ENCODE measurements around the gene LINGO3. TPM values are rescaled to one million over a fixed set of nuclear protein-coding genes. Genes with fewer than 3 reads are reported as not detected.
"Not testable (repeated sequence)": the region's sequence is repeated elsewhere in the genome, so short reads cannot be mapped to it uniquely, and the experiment has no call there.

The LINGO3 gene
- not detected for total RNA-seq

- Mint-ChIP-seq H3K4me1 (ENCODE audit: low read depth) (peaks cover 2% of the 10 kb centered on the region), H3K36me3 (ENCODE audit: insufficient read depth) (no peaks in the 10 kb centered on the region), H3K9me3 (no peaks in the 10 kb centered on the region), H3K27me3 (ENCODE audit: low read depth) (peaks cover 72% of the 10 kb centered on the region), H3K4me3 (peak within 1 kb of the TSS; percentile 19)
- DNase-seq: no peak
- peak; percentile 29 to 58 for ATAC-seq
Measured at GRCh38 chr19:2308114-2308556, at the start of gene LINGO3. Gene LINGO3, minus strand, starts transcription at chr19:2308154. Its CDS starts 16,378 bp downstream, at chr19:2291776.

- ATAC-seq: no peak
- Mint-ChIP-seq H3K36me3 (ENCODE audit: insufficient read depth) (no peaks in the 10 kb centered on the region), H3K27me3 (ENCODE audit: low read depth) (peaks cover 7% of the 10 kb centered on the region), H3K4me1 (ENCODE audit: low read depth) (peaks cover 4% of the 10 kb centered on the region), H3K4me3 (no peak overlapping the region), H3K9me3 (no peaks in the 10 kb centered on the region)
- DNase-seq: no peak
Measured at GRCh38 chr19:2356036-2356646, 48.2 kb upstream of the LINGO3 start.

GRCh38 chr19:2355168-2356035 lies 47.4 kb upstream of the LINGO3 start:
- H3K4me3 Mint-ChIP-seq: no peak overlapping the region

GRCh38 chr19:2354670-2355069 lies 46.7 kb upstream of the LINGO3 start:
- no peaks in the 10 kb centered on the region for H3K36me3 Mint-ChIP-seq (ENCODE audit: insufficient read depth)
- no peak for DNase-seq
- no peaks in the 10 kb centered on the region for H3K4me1 Mint-ChIP-seq (ENCODE audit: low read depth)
- ATAC-seq: no peak
- no peaks in the 10 kb centered on the region for H3K27me3 Mint-ChIP-seq (ENCODE audit: low read depth)
- H3K9me3 Mint-ChIP-seq: no peaks in the 10 kb centered on the region
- no peak overlapping the region for H3K4me3 Mint-ChIP-seq

More at GRCh38 chr19:2355168-2356035, 47.4 kb upstream of the LINGO3 start:
- Mint-ChIP-seq H3K4me1 (ENCODE audit: low read depth) (peaks cover 1% of the 10 kb centered on the region), H3K9me3 (no peaks in the 10 kb centered on the region), H3K27me3 (ENCODE audit: low read depth) (peaks cover 3% of the 10 kb centered on the region), H3K36me3 (ENCODE audit: insufficient read depth) (no peaks in the 10 kb centered on the region)
- DNase-seq (no peak), ATAC-seq (no peak)

GRCh38 chr19:2353887-2354592 lies 46.1 kb upstream of the LINGO3 start:
- H3K27me3 Mint-ChIP-seq (ENCODE audit: low read depth): no peaks in the 10 kb centered on the region
- no peaks in the 10 kb centered on the region for H3K4me1 Mint-ChIP-seq (ENCODE audit: low read depth)
- ATAC-seq (no peak), DNase-seq (no peak)
- H3K4me3 Mint-ChIP-seq: no peak overlapping the region
- H3K36me3 Mint-ChIP-seq (ENCODE audit: insufficient read depth): no peaks in the 10 kb centered on the region
- no peaks in the 10 kb centered on the region for H3K9me3 Mint-ChIP-seq

GRCh38 chr19:2353159-2353886 lies 45.4 kb upstream of the LINGO3 start:
- H3K4me3 Mint-ChIP-seq: no peak overlapping the region
- H3K27me3 Mint-ChIP-seq (ENCODE audit: low read depth): no peaks in the 10 kb centered on the region
- ATAC-seq: no peak
- no peak for DNase-seq
- H3K36me3 Mint-ChIP-seq (ENCODE audit: insufficient read depth): no peaks in the 10 kb centered on the region
- H3K9me3 Mint-ChIP-seq: no peaks in the 10 kb centered on the region
- H3K4me1 Mint-ChIP-seq (ENCODE audit: low read depth): no peaks in the 10 kb centered on the region

- Mint-ChIP-seq H3K4me1 (ENCODE audit: low read depth) (no peaks in the 10 kb centered on the region), H3K9me3 (no peaks in the 10 kb centered on the region), H3K27me3 (ENCODE audit: low read depth) (no peaks in the 10 kb centered on the region), H3K4me3 (no peak overlapping the region), H3K36me3 (ENCODE audit: insufficient read depth) (no peaks in the 10 kb centered on the region)
- ATAC-seq (no peak), DNase-seq (no peak)
Measured at GRCh38 chr19:2352121-2352520, 44.2 kb upstream of the LINGO3 start.

GRCh38 chr19:2351591-2351990 lies 43.6 kb upstream of the LINGO3 start:
- ATAC-seq (no peak), DNase-seq (no peak)
- H3K36me3 Mint-ChIP-seq (ENCODE audit: insufficient read depth): no peaks in the 10 kb centered on the region
- H3K27me3 Mint-ChIP-seq (ENCODE audit: low read depth): no peaks in the 10 kb centered on the region
- H3K4me3 Mint-ChIP-seq: no peak overlapping the region
- no peaks in the 10 kb centered on the region for H3K4me1 Mint-ChIP-seq (ENCODE audit: low read depth)
- H3K9me3 Mint-ChIP-seq: no peaks in the 10 kb centered on the region

- DNase-seq: no peak
- Mint-ChIP-seq H3K9me3 (no peaks in the 10 kb centered on the region), H3K4me3 (no peak overlapping the region), H3K27me3 (ENCODE audit: low read depth) (no peaks in the 10 kb centered on the region), H3K4me1 (ENCODE audit: low read depth) (no peaks in the 10 kb centered on the region), H3K36me3 (ENCODE audit: insufficient read depth) (no peaks in the 10 kb centered on the region)
- ATAC-seq: no peak
Measured at GRCh38 chr19:2350656-2351055, 42.7 kb upstream of the LINGO3 start.

- H3K9me3 Mint-ChIP-seq; ATAC-seq; H3K4me1 Mint-ChIP-seq (ENCODE audit: low read depth); H3K36me3 Mint-ChIP-seq (ENCODE audit: insufficient read depth); H3K27me3 Mint-ChIP-seq (ENCODE audit: low read depth); DNase-seq; H3K4me3 Mint-ChIP-seq: not testable (repeated sequence)
Measured at GRCh38 chr19:2349818-2350217, 41.9 kb upstream of the LINGO3 start.

- Mint-ChIP-seq H3K27me3 (ENCODE audit: low read depth) (no peaks in the 10 kb centered on the region), H3K4me3 (no peak overlapping the region), H3K36me3 (ENCODE audit: insufficient read depth) (no peaks in the 10 kb centered on the region), H3K4me1 (ENCODE audit: low read depth) (no peaks in the 10 kb centered on the region), H3K9me3 (no peaks in the 10 kb centered on the region)
- no peak for DNase-seq
- no peak for ATAC-seq
Measured at GRCh38 chr19:2345794-2346663, 38.1 kb upstream of the LINGO3 start.

GRCh38 chr19:2345076-2345475 lies 37.1 kb upstream of the LINGO3 start:
- Mint-ChIP-seq H3K9me3 (no peaks in the 10 kb centered on the region), H3K4me1 (ENCODE audit: low read depth) (no peaks in the 10 kb centered on the region), H3K27me3 (ENCODE audit: low read depth) (no peaks in the 10 kb centered on the region), H3K4me3 (no peak overlapping the region), H3K36me3 (ENCODE audit: insufficient read depth) (no peaks in the 10 kb centered on the region)
- DNase-seq (no peak), ATAC-seq (no peak)

GRCh38 chr19:2344381-2344870 lies 36.5 kb upstream of the LINGO3 start:
- ATAC-seq: no peak
- Mint-ChIP-seq H3K4me1 (ENCODE audit: low read depth) (no peaks in the 10 kb centered on the region), H3K27me3 (ENCODE audit: low read depth) (no peaks in the 10 kb centered on the region), H3K36me3 (ENCODE audit: insufficient read depth) (no peaks in the 10 kb centered on the region), H3K4me3 (no peak overlapping the region), H3K9me3 (no peaks in the 10 kb centered on the region)
- no peak for DNase-seq

Data from activated T-cell treated with anti-CD3 and anti-CD28 coated beads, Interleukin-2, amount 50 U/mL, for 4 hours (primary cell).